Endometrial microvascular endothelial cells (primary cell): ENCODE results near the gene HES7. TPM values are rescaled to one million over a fixed set of nuclear protein-coding genes. Genes with fewer than 3 reads are reported as not detected.

ENCODE experiments used
- in situ Hi-C: cut with HindIII; loops from 2 replicates; pipeline ENCODE4 v1.10.0; 2017; ENCODE audit warnings: low sequenced_read_pairs, low pct_unique_long_range_greater_than_20kb; ENCODE audit errors: inconsistent ontology term
- total RNA-seq: library from RNA; depleted of rRNA; stranded (reverse); fragments of >200 nt; gene quantifications from one replicate; pipeline ENCODE4 v1.2.3, GENCODE V29; 2015; ENCODE audit errors: inconsistent ontology term

The HES7 gene
- total RNA-seq, 1 donor from 2014 or later, result not detected

GRCh38 chr17:8145811-8146210 lies 21.9 kb upstream of the HES7 start:
- in situ Hi-C loops, result no loop called here

- in situ Hi-C loops, result no loop called here
Measured at GRCh38 chr17:8144401-8145231, 20.7 kb upstream of the HES7 start.

- in situ Hi-C loops, result no loop called here
Measured at GRCh38 chr17:8143581-8144400, 19.9 kb upstream of the HES7 start.

GRCh38 chr17:8142887-8143580 lies 19.1 kb upstream of the HES7 start:
- in situ Hi-C loops, result no loop called here

GRCh38 chr17:8142158-8142886 lies 18.4 kb upstream of the HES7 start:
- in situ Hi-C loops, result no loop called here

- in situ Hi-C loops, result no loop called here
Measured at GRCh38 chr17:8141741-8142140, 17.8 kb upstream of the HES7 start.

GRCh38 chr17:8141045-8141444 lies 17.1 kb upstream of the HES7 start:
- in situ Hi-C loops, result no loop called here

- in situ Hi-C loops, result no loop called here
Measured at GRCh38 chr17:8140065-8141029, 16.4 kb upstream of the HES7 start.

GRCh38 chr17:8138672-8139371 lies 14.9 kb upstream of the HES7 start:
- in situ Hi-C loops, result no loop called here

- in situ Hi-C loops, result no loop called here
Measured at GRCh38 chr17:8138374-8138671, 14.4 kb upstream of the HES7 start.

GRCh38 chr17:8137645-8138373 lies 13.9 kb upstream of the HES7 start:
- in situ Hi-C loops, result no loop called here

GRCh38 chr17:8133941-8134340 lies 10.0 kb upstream of the HES7 start:
- in situ Hi-C loops, result no loop called here

GRCh38 chr17:8133399-8133798 lies 9.5 kb upstream of the HES7 start:
- in situ Hi-C loops, result no loop called here

- in situ Hi-C loops, result no loop called here
Measured at GRCh38 chr17:8131844-8132441, 8.0 kb upstream of the HES7 start.

- in situ Hi-C loops, result no loop called here
Measured at GRCh38 chr17:8128125-8128784, 4.3 kb upstream of the HES7 start.

GRCh38 chr17:8126491-8127066 lies 2.7 kb upstream of the HES7 start:
- in situ Hi-C loops, result no loop called here
